IPS DF 6.9 (cell line): ENCODE data around the gene BRD4.

Experiments used
- DNase-seq: peaks from one replicate; pipeline ENCODE4 v3.0.0-alpha.2; 2013; ENCODE audit warnings: low read depth, low spot score
- H3K27ac ChIP-seq: one replicate; pipeline ENCODE4 v1.5.1; 2013; ENCODE audit warnings: low read length, control low read depth
- H3K27me3 ChIP-seq: 2 replicates; pipeline ENCODE4 v1.6.1; 2013; ENCODE audit warnings: mild to moderate bottlenecking, low read length; ENCODE audit not compliant: control insufficient read depth, insufficient read depth
- H3K36me3 ChIP-seq: 2 replicates; pipeline ENCODE4 v1.6.1; 2013; ENCODE audit warnings: low read length; ENCODE audit not compliant: control insufficient read depth, insufficient read depth
- H3K4me1 ChIP-seq: 2 replicates; pipeline ENCODE4 v1.6.1; 2013; ENCODE audit warnings: low read length; ENCODE audit not compliant: control insufficient read depth, insufficient read depth
- H3K4me3 ChIP-seq: 2 replicates; pipeline ENCODE4 v1.5.1; 2013; ENCODE audit warnings: mild to moderate bottlenecking, low read length
- H3K9me3 ChIP-seq: 2 replicates; pipeline ENCODE4 v1.6.1; 2013; ENCODE audit warnings: low read length, inconsistent platforms; ENCODE audit not compliant: control insufficient read depth, insufficient read depth
- WGBS: extraction: QIAGEN DNeasy Blood & Tissue Kit; methylation state at CpG from one replicate; pipeline ENCODE4 v1.1.7; 2013; ENCODE audit warnings: mixed read lengths, missing lambda C conversion rate; ENCODE audit not compliant: insufficient read length, insufficient coverage; 5-methylcytosine and 5-hydroxymethylcytosine counted together

The BRD4 gene

GRCh38 chr19:15240515-15240914 is 91.8 kb downstream of the BRD4 start:
- no peak for DNase-seq
- Histone ChIP-seq H3K36me3 (peaks cover 60% of the 10 kb centered on the region), H3K9me3 (no peaks in the 10 kb centered on the region), H3K4me1 (no peaks in the 10 kb centered on the region; the same call in 1 of the 2 replicates), H3K27ac (no peak overlapping the region), H3K27me3 (no peaks in the 10 kb centered on the region), H3K4me3 (no peak overlapping the region)
- no CpG with 5 or more reads among the region's 9 CpGs for WGBS

GRCh38 chr19:15239337-15239949 is 92.9 kb downstream of the BRD4 start:
- Histone ChIP-seq H3K27ac (no peak overlapping the region), H3K4me3 (no peak overlapping the region), H3K4me1 (no peaks in the 10 kb centered on the region; the same call in 1 of the 2 replicates), H3K36me3 (peaks cover 56% of the 10 kb centered on the region), H3K9me3 (no peaks in the 10 kb centered on the region), H3K27me3 (no peaks in the 10 kb centered on the region)
- DNase-seq, result no peak
- WGBS, result no CpG with 5 or more reads among the region's 26 CpGs

GRCh38 chr19:15238639-15239155 is 93.6 kb downstream of the BRD4 start:
- no peak for DNase-seq

GRCh38 chr19:15237759-15238638 is 94.3 kb downstream of the BRD4 start:
- peaks cover 49% of the 10 kb centered on the region for H3K36me3 ChIP-seq
- H3K27me3 ChIP-seq, result no peaks in the 10 kb centered on the region
- H3K4me3 ChIP-seq, result no peak overlapping the region
- no peaks in the 10 kb centered on the region for H3K9me3 ChIP-seq
- DNase-seq, result no peak
- no peak overlapping the region for H3K27ac ChIP-seq
- WGBS, result no CpG with 5 or more reads among the region's 42 CpGs
- no peaks in the 10 kb centered on the region for H3K4me1 ChIP-seq

More at GRCh38 chr19:15238639-15239155, 93.6 kb downstream of the BRD4 start:
- Histone ChIP-seq H3K4me1 (no peaks in the 10 kb centered on the region; the same call in 1 of the 2 replicates), H3K36me3 (peaks cover 52% of the 10 kb centered on the region), H3K4me3 (no peak overlapping the region), H3K27me3 (no peaks in the 10 kb centered on the region), H3K27ac (no peak overlapping the region), H3K9me3 (no peaks in the 10 kb centered on the region)
- no CpG with 5 or more reads among the region's 29 CpGs for WGBS

- H3K4me1 ChIP-seq, result 0 out of 2 replicates have a peak, but pooled peaks cover 2% of the 10 kb centered on the region
- H3K4me3 ChIP-seq, result no peak overlapping the region
- DNase-seq, result no peak
- H3K27me3 ChIP-seq, result no peaks in the 10 kb centered on the region
- no peaks in the 10 kb centered on the region for H3K9me3 ChIP-seq
- WGBS, result no CpG with 5 or more reads among the region's 9 CpGs
- peaks cover 42% of the 10 kb centered on the region for H3K36me3 ChIP-seq
- H3K27ac ChIP-seq, result no peak overlapping the region
Measured at GRCh38 chr19:15236886-15237285, 95.5 kb downstream of the BRD4 start.

- no CpG with 5 or more reads among the region's 2 CpGs for WGBS
- 0 out of 2 replicates have a peak, but pooled peaks cover 2% of the 10 kb centered on the region for H3K4me1 ChIP-seq
- H3K36me3 ChIP-seq, result peaks cover 40% of the 10 kb centered on the region
- no peak for DNase-seq
- no peaks in the 10 kb centered on the region for H3K27me3 ChIP-seq
- H3K27ac ChIP-seq, result no peak overlapping the region
- no peaks in the 10 kb centered on the region for H3K9me3 ChIP-seq
- no peak overlapping the region for H3K4me3 ChIP-seq
Measured at GRCh38 chr19:15235781-15236180, 96.6 kb downstream of the BRD4 start.

- no peaks in the 10 kb centered on the region for H3K9me3 ChIP-seq
- no CpG with 5 or more reads among the region's 10 CpGs for WGBS
- DNase-seq, result no peak
- H3K4me1 ChIP-seq, result 0 out of 2 replicates have a peak, but pooled peaks cover 2% of the 10 kb centered on the region
- H3K36me3 ChIP-seq, result peaks cover 30% of the 10 kb centered on the region
- H3K4me3 ChIP-seq, result no peak overlapping the region
- H3K27me3 ChIP-seq, result no peaks in the 10 kb centered on the region
- H3K27ac ChIP-seq, result no peak overlapping the region
Measured at GRCh38 chr19:15234431-15235130, 97.8 kb downstream of the BRD4 start.

- Histone ChIP-seq H3K36me3 (peaks cover 3% of the 10 kb centered on the region; the same call in 1 of the 2 replicates), H3K4me3 (peak overlapping the region; percentile 70; the same call in 1 of the 2 replicates), H3K27ac (no peak overlapping the region), H3K27me3 (no peaks in the 10 kb centered on the region), H3K4me1 (0 out of 2 replicates have a peak, but pooled peaks cover 2% of the 10 kb centered on the region), H3K9me3 (no peaks in the 10 kb centered on the region)
- DNase-seq, result no peak
- no CpG with 5 or more reads among the region's 10 CpGs for WGBS
Measured at GRCh38 chr19:15231271-15231670, 101.1 kb downstream of the BRD4 start.

GRCh38 chr19:15227261-15227660 is 105.1 kb downstream of the BRD4 start:
- Histone ChIP-seq H3K9me3 (no peaks in the 10 kb centered on the region), H3K36me3 (peaks cover 3% of the 10 kb centered on the region; the same call in 1 of the 2 replicates), H3K27ac (no peak overlapping the region), H3K27me3 (no peaks in the 10 kb centered on the region), H3K4me1 (0 out of 2 replicates have a peak, but pooled peaks cover 2% of the 10 kb centered on the region), H3K4me3 (no peak overlapping the region)
- DNase-seq, result no peak
- no CpG with 5 or more reads among the region's 7 CpGs for WGBS

- Histone ChIP-seq H3K27me3 (no peaks in the 10 kb centered on the region), H3K4me3 (no peak overlapping the region), H3K27ac (no peak overlapping the region), H3K36me3 (peaks cover 1% of the 10 kb centered on the region; the same call in 1 of the 2 replicates), H3K9me3 (no peaks in the 10 kb centered on the region), H3K4me1 (no peaks in the 10 kb centered on the region)
- WGBS, result no CpG with 5 or more reads among the region's 7 CpGs
- DNase-seq, result no peak
Measured at GRCh38 chr19:15225760-15226159, 106.6 kb downstream of the BRD4 start.
